Keratinocyte (primary cell): Measurements from ENCODE around the gene ATF1.

Experiments
- EZH2 ChIP-seq: IDR thresholded peaks from one replicate; pipeline ENCODE4 v1.6.1; 2012; ENCODE audit warnings: inconsistent platforms, mild to moderate bottlenecking, low read length, moderate library complexity
- TF ChIP-seq, protein P1 (sequence below), 3 experiments: IDR thresholded peaks in 1 of 3; conservative IDR thresholded peaks in 1 of 3; optimal IDR thresholded peaks in 1 of 3; 2 replicates in 2 of 3; 3 replicates in 1 of 3; pipeline versions ENCODE3 to v1.5.1; 2011; ENCODE audit warnings: low read length in 3 of 3, mild to moderate bottlenecking in 3 of 3, moderate library complexity in 2 of 3, control low read depth in 1 of 3, inconsistent platforms in 1 of 3; ENCODE audit not compliant: insufficient read depth in 2 of 3; ENCODE audit errors: extremely low read depth in 1 of 3

DNA sequence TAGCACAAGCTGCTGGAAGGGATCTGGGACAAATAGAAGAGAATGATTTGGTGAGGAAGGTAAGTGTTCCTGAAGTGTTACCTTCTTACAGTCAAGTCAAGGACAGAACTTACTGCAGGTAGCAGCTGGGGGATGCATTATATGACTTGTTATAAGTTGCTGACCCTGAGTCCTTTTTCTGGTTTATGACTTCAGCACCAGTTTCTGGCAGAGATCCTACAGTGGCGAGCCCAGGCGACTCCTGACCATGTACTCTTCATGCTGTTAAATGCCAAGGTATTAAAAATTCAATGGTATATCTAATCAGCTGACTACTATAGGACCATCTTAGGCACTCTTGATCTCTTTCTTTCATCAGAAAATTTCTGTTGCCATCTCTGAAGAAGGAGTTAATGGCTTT is 45.1 kb upstream of the ATF1 start:
- TF ChIP-seq, protein P1, sequence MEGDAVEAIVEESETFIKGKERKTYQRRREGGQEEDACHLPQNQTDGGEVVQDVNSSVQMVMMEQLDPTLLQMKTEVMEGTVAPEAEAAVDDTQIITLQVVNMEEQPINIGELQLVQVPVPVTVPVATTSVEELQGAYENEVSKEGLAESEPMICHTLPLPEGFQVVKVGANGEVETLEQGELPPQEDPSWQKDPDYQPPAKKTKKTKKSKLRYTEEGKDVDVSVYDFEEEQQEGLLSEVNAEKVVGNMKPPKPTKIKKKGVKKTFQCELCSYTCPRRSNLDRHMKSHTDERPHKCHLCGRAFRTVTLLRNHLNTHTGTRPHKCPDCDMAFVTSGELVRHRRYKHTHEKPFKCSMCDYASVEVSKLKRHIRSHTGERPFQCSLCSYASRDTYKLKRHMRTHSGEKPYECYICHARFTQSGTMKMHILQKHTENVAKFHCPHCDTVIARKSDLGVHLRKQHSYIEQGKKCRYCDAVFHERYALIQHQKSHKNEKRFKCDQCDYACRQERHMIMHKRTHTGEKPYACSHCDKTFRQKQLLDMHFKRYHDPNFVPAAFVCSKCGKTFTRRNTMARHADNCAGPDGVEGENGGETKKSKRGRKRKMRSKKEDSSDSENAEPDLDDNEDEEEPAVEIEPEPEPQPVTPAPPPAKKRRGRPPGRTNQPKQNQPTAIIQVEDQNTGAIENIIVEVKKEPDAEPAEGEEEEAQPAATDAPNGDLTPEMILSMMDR (optimal IDR thresholded peaks at IDR 0.05 in 1 of 3, IDR thresholded peaks at IDR 0.05 in 1 of 3, conservative IDR thresholded peaks at IDR 0.05 in 1 of 3; ENCODE audit: extremely low read depth in 1 of 3, insufficient read depth in 2 of 3, low read length in 3 of 3), result no peak
- TF ChIP-seq EZH2, result no peak
